ENCODE results near the gene CES1.
"Not testable (repeated sequence)": the region's sequence is repeated elsewhere in the genome, so short reads cannot be mapped to it uniquely, and the experiment has no call there.

CES1 gene

DNA sequence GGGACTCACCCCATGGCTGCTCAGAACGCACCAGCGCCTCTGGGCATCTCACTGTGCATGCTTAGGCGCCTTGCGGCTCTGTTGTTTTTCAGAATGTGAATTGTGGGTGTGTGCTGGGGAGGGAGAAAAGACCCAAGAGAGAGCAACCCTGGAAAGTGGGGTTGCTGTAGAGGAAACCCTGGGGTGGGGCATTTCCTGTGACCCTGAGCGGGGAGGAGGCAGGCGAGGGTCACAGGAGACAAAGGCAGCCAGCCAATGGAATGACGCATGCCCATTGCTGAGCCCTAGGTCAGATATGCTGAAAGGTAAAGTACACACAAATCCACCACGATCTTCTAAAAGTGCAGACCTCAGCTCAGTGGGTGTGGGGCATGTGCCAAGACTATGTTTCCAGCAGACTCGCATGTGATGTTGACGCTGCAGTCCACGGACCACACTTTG lies 39.9 kb downstream of the CES1 start:
- DNase-seq (ENCODE audit: low read depth in 1 of 2, low spot score in 1 of 2) = not testable (repeated sequence)

DNA sequence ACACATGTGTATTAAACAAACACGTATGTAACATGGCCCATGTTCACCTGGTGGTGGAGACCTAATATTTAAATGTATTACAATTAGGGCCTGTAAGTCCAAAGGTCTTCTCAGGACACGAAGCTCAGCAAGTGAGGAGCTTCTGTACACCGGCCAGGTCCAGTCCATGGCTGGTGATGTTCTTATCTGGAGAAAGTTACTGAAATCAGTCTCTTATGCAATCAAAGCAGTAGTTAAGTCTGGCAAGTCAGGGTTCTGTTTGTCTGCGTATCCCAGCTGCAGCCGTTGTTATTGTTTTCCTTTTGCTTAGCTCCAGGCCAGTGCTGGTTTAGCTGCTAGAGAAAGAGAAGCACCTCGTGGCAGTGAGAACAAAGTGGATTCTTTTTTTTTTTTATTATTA lies 41.4 kb downstream of the CES1 start:
- DNase-seq (ENCODE audit: low read depth in 1 of 2, low spot score in 1 of 2) = not testable (repeated sequence)

DNA sequence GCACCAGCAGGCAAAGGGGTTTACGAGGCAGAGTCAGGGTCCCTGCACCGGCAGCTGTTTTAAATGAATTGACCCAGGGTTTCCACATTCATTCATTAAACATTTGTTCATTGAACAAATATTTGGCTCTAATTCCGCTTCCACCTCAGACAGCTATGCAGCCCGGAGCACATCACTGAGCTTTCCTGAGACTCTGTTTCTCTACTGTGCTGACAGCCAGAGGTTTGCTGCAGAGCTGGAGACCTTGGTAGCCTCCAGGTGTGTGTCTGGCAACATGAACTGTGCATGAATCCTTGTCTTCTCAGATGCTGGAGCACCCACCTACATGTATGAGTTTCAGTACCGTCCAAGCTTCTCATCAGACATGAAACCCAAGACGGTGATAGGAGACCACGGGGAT lies 42.7 kb downstream of the CES1 start:
- not testable (repeated sequence) for DNase-seq (ENCODE audit: low read depth in 1 of 2, low spot score in 1 of 2)

- DNase-seq (ENCODE audit: low read depth in 1 of 2, low spot score in 1 of 2) = not testable (repeated sequence)
Measured at GRCh38 chr16:55782793-55783091, 50.2 kb downstream of the CES1 start.

GRCh38 chr16:55782091-55782792 lies 50.7 kb downstream of the CES1 start:
- not testable (repeated sequence) for DNase-seq (ENCODE audit: low read depth in 1 of 2, low spot score in 1 of 2)

DNA sequence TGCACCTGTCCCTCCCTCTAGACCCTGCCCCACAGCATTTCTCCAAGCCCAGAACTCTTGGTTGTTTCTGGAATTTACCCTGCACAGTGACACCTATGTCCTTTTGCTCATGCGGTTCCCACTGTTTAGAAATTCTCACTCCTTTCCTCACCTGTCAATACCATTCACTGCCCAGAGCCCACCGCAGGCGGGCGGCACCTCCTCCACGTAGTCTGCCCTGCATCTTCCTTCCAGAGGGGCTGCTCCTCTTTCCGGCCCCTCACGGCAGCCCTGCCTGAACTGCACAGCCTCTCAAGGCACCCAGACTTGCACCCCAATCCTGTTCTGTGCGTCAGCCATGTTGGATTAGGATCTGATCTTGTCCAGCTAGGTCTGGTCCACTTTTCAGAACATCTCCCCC lies 51.4 kb downstream of the CES1 start:
- not testable (repeated sequence) for DNase-seq (ENCODE audit: low read depth in 1 of 2, low spot score in 1 of 2)

- not testable (repeated sequence) for DNase-seq (ENCODE audit: low read depth in 1 of 2, low spot score in 1 of 2)
Measured at GRCh38 chr16:55780095-55780407, 52.8 kb downstream of the CES1 start.

- no peak for DNase-seq (ENCODE audit: low read depth in 1 of 2, low spot score in 1 of 2)
Measured at GRCh38 chr16:55779402-55780094, 53.3 kb downstream of the CES1 start.

DNA sequence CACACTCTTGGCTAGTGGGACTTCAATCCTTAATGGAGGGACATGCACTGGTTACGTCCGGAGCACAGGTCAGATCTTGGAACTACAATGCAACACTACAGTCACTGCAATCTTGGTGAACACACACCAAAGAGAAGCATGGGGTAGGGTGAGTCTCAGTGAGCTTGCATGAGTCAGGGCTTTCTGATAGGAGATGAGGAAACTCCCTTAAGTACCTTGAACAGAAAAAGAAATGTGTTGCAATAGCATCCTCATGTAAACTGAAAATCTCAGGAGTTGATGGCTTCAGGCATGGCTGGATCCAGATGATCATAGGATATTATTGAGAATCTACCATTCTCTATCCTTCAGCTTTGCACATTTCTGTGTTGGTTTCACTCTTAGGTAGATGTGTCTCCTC lies 54.1 kb downstream of the CES1 start:
- no peak for DNase-seq (ENCODE audit: low read depth in 1 of 2, low spot score in 1 of 2)

- no peak for DNase-seq (ENCODE audit: low read depth in 1 of 2, low spot score in 1 of 2)
Measured at GRCh38 chr16:55775857-55776256, 57.0 kb downstream of the CES1 start.

DNA sequence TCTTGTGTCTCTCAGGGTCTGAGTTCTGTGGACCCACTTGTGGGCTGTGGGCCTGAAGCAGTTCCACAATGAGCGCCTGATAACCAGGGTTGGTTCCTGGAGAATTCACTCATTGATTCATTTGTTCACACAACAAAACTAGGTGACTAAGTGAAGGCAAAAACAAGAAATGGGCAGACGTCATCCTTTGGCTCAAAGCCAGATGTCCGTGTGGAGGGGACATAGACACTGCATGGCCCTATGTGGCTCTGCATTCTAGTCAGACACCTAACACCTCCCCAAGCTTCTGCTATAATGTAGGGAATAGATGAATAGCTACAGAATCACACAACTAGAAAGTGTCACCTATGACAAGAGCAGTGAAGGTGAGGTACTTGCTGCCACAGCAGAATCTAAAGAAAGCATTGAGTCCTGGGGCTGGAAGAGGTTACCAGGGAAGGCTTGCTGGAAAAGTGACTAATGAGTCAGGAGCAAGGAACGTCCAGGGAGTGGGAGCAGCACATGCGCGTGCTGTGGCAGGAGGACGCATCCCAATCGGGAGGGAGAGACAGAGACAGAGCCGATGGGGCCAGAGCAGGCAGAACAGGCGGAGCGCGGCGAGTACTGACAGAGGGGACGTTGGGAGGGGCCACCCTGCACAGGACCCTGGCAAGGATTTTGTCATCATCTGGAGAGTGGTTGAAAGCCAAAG lies 58.9 kb downstream of the CES1 start:
- DNase-seq (ENCODE audit: low read depth in 1 of 2, low spot score in 1 of 2) = no peak

DNA sequence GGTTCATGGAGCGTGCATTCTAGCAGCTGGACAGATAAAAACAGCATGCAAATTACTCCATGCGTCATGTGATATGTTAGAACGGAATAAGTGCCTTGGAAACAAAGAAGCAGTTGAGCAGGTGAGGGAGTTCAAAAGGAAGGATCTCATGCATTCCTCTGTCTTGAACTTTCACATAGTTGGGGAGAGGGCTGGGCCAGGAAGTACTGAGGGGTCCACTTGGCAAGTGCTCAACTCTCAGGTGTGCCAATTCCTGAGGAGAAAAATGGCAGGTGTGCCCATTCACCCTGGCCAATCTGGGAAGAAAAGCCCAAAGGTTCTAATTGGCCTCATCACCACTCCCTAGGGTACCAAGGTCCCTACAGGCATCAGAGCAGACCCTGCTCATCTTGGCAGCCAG lies 67.7 kb downstream of the CES1 start:
- no peak for DNase-seq (ENCODE audit: low read depth in 1 of 2, low spot score in 1 of 2)

- no peak for DNase-seq (ENCODE audit: low read depth in 1 of 2, low spot score in 1 of 2)
Measured at GRCh38 chr16:55760310-55761001, 72.4 kb downstream of the CES1 start.

DNA sequence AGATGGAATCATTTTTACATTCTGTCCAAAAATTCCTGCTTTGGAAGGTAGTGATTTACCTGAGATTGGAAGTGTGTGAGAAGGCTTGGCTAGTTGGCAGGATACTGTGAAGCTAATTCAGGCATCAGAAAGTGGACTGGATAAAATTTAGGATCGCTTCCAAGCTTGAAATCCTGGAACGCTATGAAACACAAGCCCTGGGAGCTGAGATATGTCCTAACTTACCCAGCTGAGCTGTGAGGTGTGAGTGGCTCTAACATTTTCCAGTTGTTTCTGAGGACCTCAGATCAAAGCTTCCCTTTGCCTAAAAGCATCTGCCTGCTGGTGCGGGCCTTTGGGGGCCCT lies 73.0 kb downstream of the CES1 start:
- not testable (repeated sequence) for DNase-seq (ENCODE audit: low read depth in 1 of 2, low spot score in 1 of 2)

DNA sequence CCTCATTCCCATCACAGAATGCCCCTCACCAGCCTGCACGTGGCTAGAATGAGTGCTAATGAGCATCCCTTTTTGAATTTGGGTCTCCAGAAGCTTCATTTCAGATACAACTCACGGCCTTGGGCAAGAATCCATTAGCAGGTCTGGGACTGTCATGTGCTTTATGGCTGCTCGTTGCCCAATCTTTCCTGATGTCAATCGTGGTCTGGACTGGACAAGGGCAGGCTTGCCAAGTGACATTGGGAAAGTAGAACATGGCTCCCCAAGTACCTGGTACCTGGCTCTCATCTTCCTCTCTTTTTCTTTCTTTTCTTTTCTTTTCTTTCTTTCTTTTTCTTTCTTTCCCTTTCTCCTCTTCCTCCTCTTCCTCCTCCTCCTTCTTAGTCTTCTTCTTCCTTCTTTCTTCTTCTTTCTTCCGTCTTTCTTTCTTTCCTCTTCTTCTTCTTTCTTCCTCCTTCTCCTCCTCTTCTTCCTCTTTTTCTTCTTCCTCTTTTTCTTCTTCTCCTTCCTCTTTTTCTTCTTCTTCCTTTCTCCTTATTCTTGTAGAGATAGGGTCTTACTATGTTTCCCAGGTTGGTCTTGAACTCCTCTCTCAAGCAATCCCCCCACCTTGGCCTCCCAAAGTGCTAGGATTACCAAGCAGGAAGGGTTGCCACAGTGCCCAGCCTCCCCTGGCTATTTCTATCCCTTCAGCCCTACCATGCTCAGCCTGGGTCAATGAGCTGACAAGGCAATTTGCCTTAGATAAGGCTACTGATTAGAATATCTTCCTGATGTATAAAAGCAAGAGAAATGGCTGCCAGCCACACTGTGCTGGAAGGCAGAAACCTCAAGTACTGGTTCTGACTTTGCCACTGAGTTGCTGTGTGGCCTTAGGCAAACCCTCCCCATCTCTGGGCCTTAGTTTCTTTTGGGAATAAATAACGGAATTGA lies 75.0 kb downstream of the CES1 start:
- DNase-seq (ENCODE audit: low read depth in 1 of 2, low spot score in 1 of 2) = not testable (repeated sequence)

GRCh38 chr16:55756963-55757362 lies 75.9 kb downstream of the CES1 start:
- no peak for DNase-seq (ENCODE audit: low read depth in 1 of 2, low spot score in 1 of 2)

- DNase-seq (ENCODE audit: low read depth in 1 of 2, low spot score in 1 of 2) = no peak
Measured at GRCh38 chr16:55754056-55754455, 78.8 kb downstream of the CES1 start.

- DNase-seq (ENCODE audit: low read depth in 1 of 2, low spot score in 1 of 2) = not testable (repeated sequence)
Measured at GRCh38 chr16:55753145-55753631, 79.7 kb downstream of the CES1 start.
